Motor neuron (in vitro differentiated cells): ENCODE measurements around the gene NMNAT3. TPM values are rescaled to one million over a fixed set of nuclear protein-coding genes. Genes with fewer than 3 reads are reported as not detected.
A peak's percentile ranks its signal among the peaks of the same experiment; 100 is the strongest.

Source experiments
- ATAC-seq, 8 experiments: fragments of 200-7000 bp; cut with Tn5 transposase; replicated peaks in 6 of 8; 2 replicates each; pipeline ENCODE4 v1.8.0; 2021; ENCODE audit warnings: mild to moderate bottlenecking in 8 of 8, moderate library complexity in 8 of 8
- H3K27ac ChIP-seq, 2 donors: fragments of 250-450 bp; sonication (Bioruptor Pico); 2 replicates each; pipeline ENCODE4 v1.9.0; 2021; ENCODE audit warnings: antibody characterized with exemption in 2 of 2, mild to moderate bottlenecking in 2 of 2, moderate library complexity in 1 of 2
- H3K4me1 ChIP-seq, 2 donors: fragments of 250-450 bp; sonication (Bioruptor Pico); replicated peaks in 1 of 2; 2 replicates each; pipeline ENCODE4 v1.6.1; 2021; ENCODE audit warnings: antibody characterized with exemption in 2 of 2, mild to moderate bottlenecking in 2 of 2, moderate library complexity in 1 of 2
- H3K4me3 ChIP-seq, 5 donors: fragments of 250-450 bp; sonication (Bioruptor Pico); 2 replicates each; pipeline ENCODE4 v1.9.0; 2021; ENCODE audit warnings: antibody characterized with exemption in 5 of 5, mild to moderate bottlenecking in 5 of 5, moderate library complexity in 4 of 5
- WGBS, 10 experiments: fragments of 450-650 bp; shearing (Covaris generic); methylation state at CpG; one replicate each; pipeline ENCODE4 v1.0.0; 2022; 5-methylcytosine and 5-hydroxymethylcytosine counted together
- in situ Hi-C, 9 experiments: fragments of 400-800 bp; cut with MboI; loops; one replicate each; pipeline ENCODE4 v1.15.0; 2021; ENCODE audit warnings: low sequenced_read_pairs in 9 of 9, low pct_unique_long_range_greater_than_20kb in 2 of 9; ENCODE audit not compliant: unreplicated experiment in 9 of 9
- total RNA-seq, 8 experiments: library from RNA; unstranded; fragments of 300-600 nt; gene quantifications; 2 replicates each; pipeline versions ENCODE4 v1.2.3 to v1.2.4, GENCODE V29; 2022

The NMNAT3 gene
- total RNA-seq, 8 experiments from 2014 or later: 0.66 to 13.4 (median 6.1) TPM

- 56 to 100% (median 100%) methylated on average over 1 to 2 of the region's 2 CpGs; no CpG with 5 or more reads in 2 of the 10 experiments for WGBS, 10 experiments
- Histone ChIP-seq H3K27ac (no peak overlapping the region), H3K4me3 (no peak overlapping the region), H3K4me1 (peaks cover 31 to 32% of the 10 kb centered on the region in 2 donors)
- in situ Hi-C loops: no loop called here
- ATAC-seq: no peak
Observed at GRCh38 chr3:139528281-139528680, 149.5 kb downstream of the NMNAT3 start.

GRCh38 chr3:139527265-139527664 lies 150.5 kb downstream of the NMNAT3 start:
- Histone ChIP-seq H3K27ac (no peak overlapping the region), H3K4me1 (peaks cover 22 to 29% of the 10 kb centered on the region in 2 donors), H3K4me3 (no peak overlapping the region)
- 80 to 100% (median 94%) methylated on average over 1 to 5 of the region's 5 CpGs; no CpG with 5 or more reads in 1 of the 10 experiments for WGBS, 10 experiments
- no peak for ATAC-seq
- in situ Hi-C loops: no loop called here

GRCh38 chr3:139526146-139526545 lies 151.6 kb downstream of the NMNAT3 start:
- Histone ChIP-seq H3K4me3 (no peak overlapping the region), H3K4me1 (peaks cover 10 to 20% of the 10 kb centered on the region in 2 donors), H3K27ac (no peak overlapping the region)
- no peak for ATAC-seq
- in situ Hi-C loops: no loop called here
- 82 to 100% (median 93%) methylated on average over 1 to 2 of the region's 2 CpGs; no CpG with 5 or more reads in 7 of the 10 experiments for WGBS, 10 experiments

- 0 to 100% (median 91%) methylated on average over 1 to 5 of the region's 7 CpGs; no CpG with 5 or more reads in 2 of the 10 experiments for WGBS, 10 experiments
- H3K4me3 ChIP-seq: no peak overlapping the region
- H3K27ac ChIP-seq: no peak overlapping the region
- ATAC-seq: peak in 3 of 8 experiments; percentile 19 to 66 (median 55)
- in situ Hi-C loops: no loop called here
- H3K4me1 ChIP-seq: peaks cover 9 to 16% of the 10 kb centered on the region in 2 donors
Observed at GRCh38 chr3:139524841-139525636, 152.7 kb downstream of the NMNAT3 start.

GRCh38 chr3:139523718-139524117 lies 154.1 kb downstream of the NMNAT3 start:
- peaks cover 0 to 7% of the 10 kb centered on the region in 2 donors for H3K4me1 ChIP-seq
- WGBS, 10 experiments: 0 to 50% (median 17%) methylated on average over 1 of the region's 1 CpG; no CpG with 5 or more reads in 4 of the 10 experiments
- no peak for ATAC-seq
- in situ Hi-C loops: no loop called here
- no peak overlapping the region for H3K27ac ChIP-seq
- H3K4me3 ChIP-seq: no peak overlapping the region

- in situ Hi-C loops: no loop called here
- no peak for ATAC-seq
Observed at GRCh38 chr3:139523166-139523565, 154.6 kb downstream of the NMNAT3 start.

GRCh38 chr3:139522421-139522820 lies 155.4 kb downstream of the NMNAT3 start:
- H3K4me1 ChIP-seq: peaks cover 0 to 7% of the 10 kb centered on the region in 2 donors
- H3K4me3 ChIP-seq: no peak overlapping the region
- ATAC-seq: no peak
- WGBS, 10 experiments: 0 to 75% (median 25%) methylated on average over 1 to 2 of the region's 2 CpGs; no CpG with 5 or more reads in 6 of the 10 experiments
- in situ Hi-C loops: no loop called here
- H3K27ac ChIP-seq: no peak overlapping the region

More at GRCh38 chr3:139523166-139523565, 154.6 kb downstream of the NMNAT3 start:
- 45 to 100% (median 94%) methylated on average over 1 to 5 of the region's 5 CpGs; no CpG with 5 or more reads in 2 of the 10 experiments for WGBS, 10 experiments
- Histone ChIP-seq H3K4me1 (peaks cover 0 to 7% of the 10 kb centered on the region in 2 donors), H3K4me3 (no peak overlapping the region), H3K27ac (no peak overlapping the region)

GRCh38 chr3:139521816-139522215 lies 156.0 kb downstream of the NMNAT3 start:
- Histone ChIP-seq H3K4me1 (peaks cover 0 to 7% of the 10 kb centered on the region in 2 donors), H3K27ac (no peak overlapping the region), H3K4me3 (no peak overlapping the region)
- WGBS, 10 experiments: 57 to 86% (median 79%) methylated on average over 1 of the region's 1 CpG; no CpG with 5 or more reads in 6 of the 10 experiments
- ATAC-seq: no peak
- in situ Hi-C loops: no loop called here

- Histone ChIP-seq H3K4me3 (no peak overlapping the region), H3K27ac (no peak overlapping the region), H3K4me1 (peaks cover 0 to 7% of the 10 kb centered on the region in 2 donors)
- 67 to 100% (median 92%) methylated on average over 1 to 3 of the region's 3 CpGs for WGBS, 10 experiments
- in situ Hi-C loops: no loop called here
- ATAC-seq: no peak
Observed at GRCh38 chr3:139521144-139521543, 156.6 kb downstream of the NMNAT3 start.

- in situ Hi-C loops: no loop called here
- 50 to 100% (median 86%) methylated on average over 1 to 4 of the region's 7 CpGs; no CpG with 5 or more reads in 3 of the 10 experiments for WGBS, 10 experiments
- ATAC-seq: peak; percentile 70 to 86 (median 81)
- Histone ChIP-seq H3K27ac (no peak overlapping the region), H3K4me1 (peaks cover 0 to 7% of the 10 kb centered on the region in 2 donors), H3K4me3 (no peak overlapping the region)
Observed at GRCh38 chr3:139519998-139520737, 157.6 kb downstream of the NMNAT3 start.

GRCh38 chr3:139518926-139519842 lies 158.6 kb downstream of the NMNAT3 start:
- Histone ChIP-seq H3K4me3 (no peak overlapping the region), H3K4me1 (peaks cover 0 to 7% of the 10 kb centered on the region in 2 donors), H3K27ac (no peak overlapping the region)
- no peak for ATAC-seq
- 64 to 100% (median 98%) methylated on average over 1 to 7 of the region's 9 CpGs; no CpG with 5 or more reads in 2 of the 10 experiments for whole genome bisulfite sequencing, 10 experiments
- in situ Hi-C loops: no loop called here

- in situ Hi-C loops: no loop called here
- H3K27ac ChIP-seq: no peak overlapping the region
- H3K4me3 ChIP-seq: no peak overlapping the region
- WGBS, 10 experiments: 30 to 100% (median 88%) methylated on average over 1 to 4 of the region's 6 CpGs; no CpG with 5 or more reads in 4 of the 10 experiments
- ATAC-seq: no peak
- peaks cover 0 to 7% of the 10 kb centered on the region in 2 donors for H3K4me1 ChIP-seq
Observed at GRCh38 chr3:139518306-139518705, 159.5 kb downstream of the NMNAT3 start.
